ENCODE results near the gene SNTG2.

- TF ChIP-seq CTCF (IDR thresholded peaks at IDR 0.05) (no peak), POLR2A (IDR thresholded peaks at IDR 0.05) (no peak), EP300 (IDR thresholded peaks at IDR 0.05) (no peak)
Measured at GRCh38 chr2:1235806-1236205, 285.2 kb downstream of the SNTG2 start.
